ENCODE results near the gene INHA. TPM values are rescaled to one million over a fixed set of nuclear protein-coding genes. Genes with fewer than 3 reads are reported as not detected.

The INHA gene
- total RNA-seq, 1 experiment from 2014 or later, result 1.5 TPM

GRCh38 chr2:219613461-219614070, 41.5 kb downstream of the INHA start:
- H3F3A ChIP-seq (ENCODE audit: low read length, unreplicated experiment), result no peaks in the 10 kb centered on the region
- H4K20me1 ChIP-seq (ENCODE audit: low read length), result no peaks in the 10 kb centered on the region
- intact Hi-C loops (cut with micrococcal nuclease), result no loop called here
- no peaks in the 10 kb centered on the region for H3K27me3 ChIP-seq (ENCODE audit: low read length)
- no peak overlapping the region for H3K4me2 ChIP-seq (ENCODE audit: low read length)
- no peak for DNase-seq
- H3K79me2 ChIP-seq (ENCODE audit: low read length), result no peaks in the 10 kb centered on the region
- ChIA-PET CTCF (no interaction called here), POLR2A (ENCODE audit: unreplicated experiment) (no interaction called here)
- no peak for TF ChIP-seq EZH2 (IDR thresholded peaks at IDR 0.05; ENCODE audit: low read length, unreplicated experiment)
- no peak for TF ChIP-seq CTCF (conservative IDR thresholded peaks at IDR 0.05; ENCODE audit: low read depth, low read length)
- no peak for TF ChIP-seq EZH2phosphoT487 (IDR thresholded peaks at IDR 0.05; ENCODE audit: borderline replicate concordance, low read length)
- 0 out of 2 replicates have a peak, but pooled peaks cover 2% of the 10 kb centered on the region for H3K36me3 ChIP-seq (ENCODE audit: low read depth, low read length)
- H3K9me2 ChIP-seq (replicated peaks; ENCODE audit: low read length), result no peaks in the 10 kb centered on the region
- no TSS peak for BruUV-seq (replicated peaks)
- no peak overlapping the region for H3K9ac ChIP-seq (ENCODE audit: low read length)
- no peaks in the 10 kb centered on the region for H3K9me3 ChIP-seq (ENCODE audit: low read length)
- H3K4me1 ChIP-seq (ENCODE audit: insufficient read depth, low read length), result no peaks in the 10 kb centered on the region
- H3K4me3 ChIP-seq (ENCODE audit: low read length), result no peak overlapping the region
- H3K27ac ChIP-seq (ENCODE audit: low read length), result no peak overlapping the region
- no peak for ATAC-seq
- no peak overlapping the region for H2AFZ ChIP-seq (ENCODE audit: low read length)

DNA sequence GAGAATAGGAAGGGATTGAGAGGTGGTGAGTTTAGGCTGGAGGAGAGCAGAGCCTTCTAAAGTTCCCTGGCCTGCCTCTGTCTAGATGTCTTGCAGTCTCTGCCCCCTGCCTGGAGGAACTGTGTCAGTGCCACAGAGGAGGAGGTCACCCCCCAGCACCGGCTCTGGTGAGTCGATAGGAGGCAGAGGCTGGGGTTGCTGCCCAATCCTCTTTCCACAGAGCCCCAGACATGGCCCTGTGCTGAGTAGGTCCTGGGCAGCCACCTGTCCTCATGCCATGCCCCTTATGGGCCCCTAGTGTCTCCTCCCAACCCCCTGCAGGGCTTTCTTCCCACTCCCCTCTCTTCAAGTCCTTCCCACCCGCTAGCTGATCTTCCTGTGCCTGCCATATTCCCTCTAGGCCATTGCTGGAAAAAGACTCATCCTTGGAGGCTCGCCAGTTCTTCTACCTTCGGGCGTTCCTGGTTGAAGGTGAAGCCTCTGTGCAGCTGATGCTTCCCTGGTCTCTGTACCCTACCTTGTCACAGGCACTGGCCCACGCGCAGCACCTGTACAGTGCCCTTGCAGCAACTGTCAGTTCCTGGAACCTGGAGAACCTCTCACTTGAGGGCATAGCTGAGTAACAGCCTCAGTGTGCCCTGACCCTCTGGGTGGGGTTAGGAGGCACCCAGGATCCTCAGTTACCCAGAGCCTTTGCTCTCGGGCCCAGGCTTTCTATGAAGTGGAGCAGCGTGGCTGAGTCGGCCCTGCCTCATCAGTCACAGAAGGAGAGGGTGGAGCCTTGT, 42.2 kb downstream of the INHA start:
- BruUV-seq (replicated peaks), result no TSS peak
- H4K20me1 ChIP-seq (ENCODE audit: low read length), result no peaks in the 10 kb centered on the region
- no peaks in the 10 kb centered on the region for H3K27me3 ChIP-seq (ENCODE audit: low read length)
- H3K4me1 ChIP-seq (ENCODE audit: insufficient read depth, low read length), result no peaks in the 10 kb centered on the region
- H3K4me2 ChIP-seq (ENCODE audit: low read length), result no peak overlapping the region
- intact Hi-C loops (cut with micrococcal nuclease), result no loop called here
- DNase-seq (no peak), ATAC-seq (no peak)
- 0 out of 2 replicates have a peak, but pooled peaks cover 2% of the 10 kb centered on the region for H3K36me3 ChIP-seq (ENCODE audit: low read depth, low read length)
- H3F3A ChIP-seq (ENCODE audit: low read length, unreplicated experiment), result no peaks in the 10 kb centered on the region
- H3K9me2 ChIP-seq (replicated peaks; ENCODE audit: low read length), result no peaks in the 10 kb centered on the region
- H2AFZ ChIP-seq (ENCODE audit: low read length), result no peak overlapping the region
- POLR2A ChIA-PET (ENCODE audit: unreplicated experiment), result no interaction called here
- H3K4me3 ChIP-seq (ENCODE audit: low read length), result no peak overlapping the region
- TF ChIP-seq EZH2phosphoT487 (IDR thresholded peaks at IDR 0.05; ENCODE audit: borderline replicate concordance, low read length) (no peak), EZH2 (IDR thresholded peaks at IDR 0.05; ENCODE audit: low read length, unreplicated experiment) (no peak), CTCF (conservative IDR thresholded peaks at IDR 0.05; ENCODE audit: low read depth, low read length) (no peak)
- H3K9ac ChIP-seq (ENCODE audit: low read length), result no peak overlapping the region
- no peaks in the 10 kb centered on the region for H3K9me3 ChIP-seq (ENCODE audit: low read length)
- H3K27ac ChIP-seq (ENCODE audit: low read length), result no peak overlapping the region
- H3K79me2 ChIP-seq (ENCODE audit: low read length), result no peaks in the 10 kb centered on the region
- CTCF ChIA-PET, result no interaction called here

DNA sequence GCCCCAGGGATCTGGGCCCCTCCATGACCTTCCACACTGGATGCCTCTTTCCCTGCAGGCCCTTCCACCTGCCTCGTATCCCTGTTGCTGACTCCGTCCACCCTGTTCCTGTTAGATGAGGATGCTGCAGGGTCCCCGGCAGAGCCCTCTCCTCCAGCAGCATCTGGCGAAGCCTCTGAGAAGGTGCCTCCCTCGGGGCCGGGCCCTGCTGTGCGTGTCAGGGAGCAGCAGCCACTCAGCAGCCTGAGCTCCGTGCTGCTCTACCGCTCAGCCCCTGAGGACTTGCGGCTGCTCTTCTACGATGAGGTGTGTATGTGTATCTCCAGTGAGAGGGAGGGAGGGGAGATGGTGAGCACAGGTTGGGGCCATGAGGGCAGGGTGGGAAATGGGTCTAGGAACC, 42.9 kb downstream of the INHA start:
- Histone ChIP-seq H3K4me1 (ENCODE audit: insufficient read depth, low read length) (no peaks in the 10 kb centered on the region), H3K9ac (ENCODE audit: low read length) (no peak overlapping the region), H3K4me2 (ENCODE audit: low read length) (no peak overlapping the region), H3K9me3 (ENCODE audit: low read length) (no peaks in the 10 kb centered on the region), H3K9me2 (replicated peaks; ENCODE audit: low read length) (no peaks in the 10 kb centered on the region), H3K27ac (ENCODE audit: low read length) (no peak overlapping the region), H3F3A (ENCODE audit: low read length, unreplicated experiment) (no peaks in the 10 kb centered on the region), H3K36me3 (ENCODE audit: low read depth, low read length) (0 out of 2 replicates have a peak, but pooled peaks cover 2% of the 10 kb centered on the region), H4K20me1 (ENCODE audit: low read length) (no peaks in the 10 kb centered on the region), H2AFZ (ENCODE audit: low read length) (no peak overlapping the region), H3K4me3 (ENCODE audit: low read length) (no peak overlapping the region), H3K27me3 (ENCODE audit: low read length) (no peaks in the 10 kb centered on the region), H3K79me2 (ENCODE audit: low read length) (no peaks in the 10 kb centered on the region)
- DNase-seq (no peak), ATAC-seq (no peak)
- ChIA-PET POLR2A (ENCODE audit: unreplicated experiment) (no interaction called here), CTCF (no interaction called here)
- BruUV-seq (replicated peaks), result no TSS peak
- intact Hi-C loops (cut with micrococcal nuclease), result no loop called here
- TF ChIP-seq EZH2phosphoT487 (IDR thresholded peaks at IDR 0.05; ENCODE audit: borderline replicate concordance, low read length) (no peak), EZH2 (IDR thresholded peaks at IDR 0.05; ENCODE audit: low read length, unreplicated experiment) (no peak), CTCF (conservative IDR thresholded peaks at IDR 0.05; ENCODE audit: low read depth, low read length) (no peak)
